HG02840 (cell line): ENCODE data around the gene TCEAL3.
A peak's percentile ranks its signal among the peaks of the same experiment; 100 is the strongest.
"Not testable (repeated sequence)": the region's sequence is repeated elsewhere in the genome, so short reads cannot be mapped to it uniquely, and the experiment has no call there.

Source experiments
- ATAC-seq: cut with Tn5 transposase; IDR thresholded peaks from one replicate; pipeline ENCODE4 v1.9.1; 2021; ENCODE audit warnings: mild to moderate bottlenecking, moderate library complexity, moderate number of reproducible peaks; ENCODE audit not compliant: unreplicated experiment, low FRiP score

Gene TCEAL3

GRCh38 chrX:103624111-103624510, 16.3 kb downstream of the TCEAL3 start:
- ATAC-seq: no peak

GRCh38 chrX:103626855-103627254, 19.1 kb downstream of the TCEAL3 start:
- ATAC-seq: no peak

- peak; percentile 52 for ATAC-seq
Observed at GRCh38 chrX:103628386-103629317, 20.9 kb downstream of the TCEAL3 start, which contains the start of gene TCEAL1. TSS of gene TCEAL1 (plus strand) at chrX:103628975. CDS start at chrX:103629917, 942 bp downstream.

- no peak for ATAC-seq
Observed at GRCh38 chrX:103629318-103630170, 21.8 kb downstream of the TCEAL3 start.

- no peak for ATAC-seq
Observed at GRCh38 chrX:103630171-103630511, 22.4 kb downstream of the TCEAL3 start.

GRCh38 chrX:103631145-103631544, 23.4 kb downstream of the TCEAL3 start:
- no peak for ATAC-seq

GRCh38 chrX:103635436-103635835, 27.7 kb downstream of the TCEAL3 start:
- no peak for ATAC-seq

- ATAC-seq: no peak
Observed at GRCh38 chrX:103637604-103638338, 30.0 kb downstream of the TCEAL3 start.

- ATAC-seq: not testable (repeated sequence)
Observed at GRCh38 chrX:103638479-103639346, 30.9 kb downstream of the TCEAL3 start.

GRCh38 chrX:103640401-103641155, 32.8 kb downstream of the TCEAL3 start:
- no peak for ATAC-seq

- ATAC-seq: no peak
Observed at GRCh38 chrX:103644125-103644524, 36.4 kb downstream of the TCEAL3 start.

- ATAC-seq: no peak
Observed at GRCh38 chrX:103647630-103648029, 39.9 kb downstream of the TCEAL3 start.

- no peak for ATAC-seq
Observed at GRCh38 chrX:103651151-103651773, 43.5 kb downstream of the TCEAL3 start.

- ATAC-seq: not testable (repeated sequence)
Observed at GRCh38 chrX:103655230-103656000, 47.7 kb downstream of the TCEAL3 start.

- no peak for ATAC-seq
Observed at GRCh38 chrX:103656617-103657016, 48.9 kb downstream of the TCEAL3 start.

GRCh38 chrX:103657066-103657465, 49.3 kb downstream of the TCEAL3 start:
- ATAC-seq: not testable (repeated sequence)

- no peak for ATAC-seq
Observed at GRCh38 chrX:103658681-103659433, 51.1 kb downstream of the TCEAL3 start.
